OCI-LY3 (cell line): ENCODE measurements around the gene STX4.

Experiments used
- H2AFZ ChIP-seq: fragments of 200-600, 300-600 bp; shearing (Covaris generic); 2 replicates; pipeline ENCODE4 v1.6.0; 2014; ENCODE audit warnings: antibody characterized with exemption, low read depth, low read length
- H3K27ac ChIP-seq: fragments of 200-600, 300-600 bp; sonication (generic); 2 replicates; pipeline ENCODE4 v1.5.1; 2014; ENCODE audit warnings: mild to moderate bottlenecking, low read length, moderate library complexity, mixed read lengths
- H3K27me3 ChIP-seq: fragments of 200-600, 300-600 bp; sonication (generic); 2 replicates; pipeline ENCODE4 v1.6.1; 2014; ENCODE audit warnings: low read depth, low read length, mixed read lengths
- H3K36me3 ChIP-seq: fragments of 200-600, 300-600 bp; sonication (generic); replicated peaks from 2 replicates; pipeline ENCODE3; 2014; ENCODE audit warnings: low read depth, low read length, mixed read lengths
- H3K4me1 ChIP-seq: fragments of 300-600, 200-600 bp; sonication (generic); 2 replicates; pipeline ENCODE4 v1.6.1; 2014; ENCODE audit warnings: low read length, mixed read lengths
- H3K4me2 ChIP-seq: fragments of 200-600, 300-600 bp; sonication (generic); 2 replicates; pipeline ENCODE4 v1.6.1; 2014; ENCODE audit warnings: low read length, mixed read lengths
- H3K4me3 ChIP-seq: fragments of 300-600, 200-600 bp; sonication (generic); 2 replicates; pipeline ENCODE4 v1.5.1; 2014; ENCODE audit warnings: antibody characterized with exemption, mild to moderate bottlenecking, low read length, moderate library complexity
- H3K79me2 ChIP-seq: fragments of 300-600, 200-600 bp; shearing (Covaris generic); 2 replicates; pipeline ENCODE4 v1.6.1; 2014; ENCODE audit warnings: mild to moderate bottlenecking, low read length, mixed read lengths
- H3K9ac ChIP-seq: fragments of 300-600, 200-600 bp; shearing (Covaris generic); 2 replicates; pipeline ENCODE4 v1.6.0; 2014; ENCODE audit warnings: mild to moderate bottlenecking, low read length, moderate library complexity
- H3K9me3 ChIP-seq: fragments of 200-600, 300-600 bp; shearing (Covaris generic); 2 replicates; pipeline ENCODE4 v1.6.1; 2014; ENCODE audit warnings: low read length, mixed read lengths; ENCODE audit not compliant: insufficient read depth
- H4K20me1 ChIP-seq: fragments of 200-600, 300-600 bp; sonication (generic); 2 replicates; pipeline ENCODE4 v1.6.1; 2016; ENCODE audit warnings: low read length, mixed read lengths; ENCODE audit not compliant: insufficient read depth
- EZH2phosphoT487 ChIP-seq: fragments of 200-600 bp; shearing (Covaris generic); IDR thresholded peaks from 2 replicates; pipeline ENCODE4 v1.6.1; 2018; ENCODE audit warnings: antibody characterized with exemption, mixed run types, low read depth
- TF ChIP-seq, protein P1 (sequence below): fragments of 200-600, 300-600 bp; sonication (generic); IDR thresholded peaks from 2 replicates; pipeline ENCODE4 v1.5.1; 2014; ENCODE audit warnings: antibody characterized with exemption, low read length, low read depth

The STX4 gene

DNA sequence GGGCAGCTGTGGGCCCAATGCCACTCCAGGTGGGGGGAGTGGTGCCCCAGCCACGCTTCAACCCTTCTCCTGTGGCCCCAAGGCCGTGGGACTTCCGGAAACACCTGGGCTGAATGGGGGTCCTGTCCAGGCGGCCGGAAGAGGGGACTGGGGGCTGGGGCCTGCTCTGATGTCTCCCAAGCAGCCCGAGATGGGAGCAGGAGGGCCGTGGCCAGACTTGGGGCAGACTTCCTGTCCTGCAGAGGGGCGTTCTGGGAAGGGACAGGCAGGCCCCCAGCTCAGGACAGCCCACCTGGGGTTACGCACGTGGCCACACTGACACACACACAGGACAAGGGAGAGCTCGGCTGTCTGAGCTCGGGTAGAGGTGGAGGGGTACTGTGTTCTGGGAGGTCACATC, 43.3 kb upstream of the STX4 start:
- Histone ChIP-seq H3K9ac (no peak overlapping the region), H4K20me1 (no peaks in the 10 kb centered on the region), H3K27me3 (no peaks in the 10 kb centered on the region), H2AFZ (no peak overlapping the region), H3K9me3 (no peaks in the 10 kb centered on the region), H3K79me2 (no peaks in the 10 kb centered on the region), H3K4me2 (no peak overlapping the region), H3K4me3 (no peak overlapping the region), H3K36me3 (no peaks in the 10 kb centered on the region), H3K4me1 (peaks cover 19% of the 10 kb centered on the region), H3K27ac (no peak overlapping the region)
- TF ChIP-seq EZH2phosphoT487 = no peak
- TF ChIP-seq, protein P1, sequence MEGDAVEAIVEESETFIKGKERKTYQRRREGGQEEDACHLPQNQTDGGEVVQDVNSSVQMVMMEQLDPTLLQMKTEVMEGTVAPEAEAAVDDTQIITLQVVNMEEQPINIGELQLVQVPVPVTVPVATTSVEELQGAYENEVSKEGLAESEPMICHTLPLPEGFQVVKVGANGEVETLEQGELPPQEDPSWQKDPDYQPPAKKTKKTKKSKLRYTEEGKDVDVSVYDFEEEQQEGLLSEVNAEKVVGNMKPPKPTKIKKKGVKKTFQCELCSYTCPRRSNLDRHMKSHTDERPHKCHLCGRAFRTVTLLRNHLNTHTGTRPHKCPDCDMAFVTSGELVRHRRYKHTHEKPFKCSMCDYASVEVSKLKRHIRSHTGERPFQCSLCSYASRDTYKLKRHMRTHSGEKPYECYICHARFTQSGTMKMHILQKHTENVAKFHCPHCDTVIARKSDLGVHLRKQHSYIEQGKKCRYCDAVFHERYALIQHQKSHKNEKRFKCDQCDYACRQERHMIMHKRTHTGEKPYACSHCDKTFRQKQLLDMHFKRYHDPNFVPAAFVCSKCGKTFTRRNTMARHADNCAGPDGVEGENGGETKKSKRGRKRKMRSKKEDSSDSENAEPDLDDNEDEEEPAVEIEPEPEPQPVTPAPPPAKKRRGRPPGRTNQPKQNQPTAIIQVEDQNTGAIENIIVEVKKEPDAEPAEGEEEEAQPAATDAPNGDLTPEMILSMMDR = no peak

DNA sequence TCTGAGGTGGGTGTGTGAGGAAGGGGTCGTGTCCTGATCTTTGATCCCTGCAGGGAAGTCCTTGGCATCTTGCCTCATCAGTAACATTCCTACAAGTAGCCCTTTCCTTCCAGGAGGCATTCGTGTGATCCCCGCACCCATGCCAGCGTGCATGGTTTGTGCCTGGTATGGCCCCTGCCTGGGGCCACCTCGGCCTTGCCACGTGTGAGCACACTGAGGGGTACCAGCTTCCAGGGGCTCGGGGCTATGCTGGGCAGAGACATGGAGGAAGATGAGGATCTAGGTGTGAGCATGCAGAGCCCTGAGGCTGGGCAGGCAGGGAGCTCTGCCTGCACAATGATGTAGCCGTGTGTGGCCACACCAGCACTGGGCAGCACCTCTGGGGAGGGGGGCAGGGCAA, 42.3 kb upstream of the STX4 start:
- Histone ChIP-seq H3K4me1 (peaks cover 24% of the 10 kb centered on the region), H3K27me3 (no peaks in the 10 kb centered on the region), H3K4me2 (no peak overlapping the region), H3K36me3 (no peaks in the 10 kb centered on the region), H3K9me3 (no peaks in the 10 kb centered on the region), H4K20me1 (no peaks in the 10 kb centered on the region), H2AFZ (no peak overlapping the region), H3K4me3 (no peak overlapping the region), H3K9ac (no peak overlapping the region), H3K79me2 (no peaks in the 10 kb centered on the region), H3K27ac (no peak overlapping the region)
- no peak for TF ChIP-seq EZH2phosphoT487
- TF ChIP-seq, protein P1 = no peak

DNA sequence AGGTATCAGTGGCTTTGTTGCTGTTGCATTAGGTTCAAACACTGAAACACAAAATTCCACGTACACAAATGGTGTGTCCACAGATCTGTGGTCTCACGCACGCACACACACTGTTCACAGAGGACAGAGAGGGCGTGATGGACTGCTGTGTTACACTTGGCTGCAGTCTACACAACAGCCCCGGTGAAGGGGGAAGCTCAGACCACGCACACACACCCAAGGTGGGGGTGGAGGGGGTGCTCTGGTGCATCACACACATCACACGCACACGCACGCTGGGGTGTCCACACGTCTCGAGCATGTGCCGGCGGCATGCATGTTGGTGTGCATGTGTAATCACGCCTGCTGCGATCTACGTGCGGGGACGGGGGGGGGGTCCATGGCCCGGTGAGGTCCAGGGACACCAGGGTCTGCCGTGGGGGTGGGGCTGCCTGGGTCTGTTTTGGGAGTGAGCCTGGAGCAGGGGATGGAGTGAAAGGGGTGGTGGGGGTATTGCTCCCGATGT, 41.0 kb upstream of the STX4 start:
- H4K20me1 ChIP-seq = no peaks in the 10 kb centered on the region
- no peaks in the 10 kb centered on the region for H3K9me3 ChIP-seq
- no peak overlapping the region for H3K4me2 ChIP-seq
- no peaks in the 10 kb centered on the region for H3K27me3 ChIP-seq
- H2AFZ ChIP-seq = no peak overlapping the region
- H3K36me3 ChIP-seq = no peaks in the 10 kb centered on the region
- no peak overlapping the region for H3K4me3 ChIP-seq
- H3K4me1 ChIP-seq = peaks cover 25% of the 10 kb centered on the region
- H3K9ac ChIP-seq = no peak overlapping the region
- no peaks in the 10 kb centered on the region for H3K79me2 ChIP-seq
- no peak overlapping the region for H3K27ac ChIP-seq
- TF ChIP-seq, protein P1 = no peak
- TF ChIP-seq EZH2phosphoT487 = no peak

DNA sequence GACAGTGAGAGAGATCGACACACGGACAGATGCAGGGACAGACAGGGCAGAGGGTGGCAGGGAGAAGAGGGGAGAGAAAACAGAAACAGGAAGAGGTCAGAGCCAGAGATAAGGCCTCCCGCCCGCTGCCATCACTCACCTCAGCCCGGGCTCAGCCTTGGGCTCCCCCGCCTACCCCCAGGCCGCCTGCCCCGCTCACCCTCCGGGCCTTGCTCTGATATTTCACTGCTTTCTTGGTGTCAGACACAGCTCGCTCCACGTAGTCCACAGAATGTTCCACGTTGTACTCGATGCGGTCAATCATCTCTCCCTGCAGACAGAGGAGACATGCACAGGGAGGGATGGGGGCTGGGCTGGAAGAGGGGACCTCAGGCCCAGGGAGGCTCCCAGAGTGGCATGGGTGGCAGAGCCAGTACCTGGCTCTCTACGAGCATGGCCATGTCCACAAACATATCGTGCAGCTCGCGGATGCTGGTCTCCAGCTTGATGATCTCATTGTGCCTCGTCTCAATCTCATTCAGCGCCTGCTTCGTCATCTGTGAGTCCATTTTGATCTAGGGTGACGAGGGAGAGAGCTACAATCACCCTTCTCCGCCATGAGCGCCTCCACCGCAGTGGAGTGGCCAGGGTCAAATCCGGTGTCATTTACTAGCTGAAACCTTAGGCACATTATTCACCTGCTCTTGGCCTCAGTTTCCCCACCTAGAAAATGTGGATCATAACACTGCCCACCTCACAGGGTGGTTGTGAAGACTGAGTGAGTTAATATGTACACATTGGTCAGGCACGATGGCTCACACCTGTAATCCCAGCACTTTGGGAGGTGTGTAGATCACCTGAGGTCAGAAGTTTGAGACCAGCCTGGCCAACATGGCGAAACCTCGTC, 40.2 kb upstream of the STX4 start:
- TF ChIP-seq, protein P1 = no peak
- TF ChIP-seq EZH2phosphoT487 = no peak
- Histone ChIP-seq H3K4me2 (peak overlapping the region; percentile 26; the same call in 1 of the 2 replicates), H3K4me1 (peaks cover 27% of the 10 kb centered on the region), H3K9me3 (no peaks in the 10 kb centered on the region), H3K9ac (no peak overlapping the region), H3K79me2 (no peaks in the 10 kb centered on the region), H4K20me1 (no peaks in the 10 kb centered on the region), H3K27me3 (0 out of 2 replicates have a peak, but pooled peaks cover 7% of the 10 kb centered on the region), H2AFZ (no peak overlapping the region), H3K27ac (no peak overlapping the region), H3K4me3 (no peak overlapping the region), H3K36me3 (no peaks in the 10 kb centered on the region)
